K562 (cell line): ENCODE results near the gene PPP1R15A. TPM values are rescaled to one million over a fixed set of nuclear protein-coding genes. Genes with fewer than 3 reads are reported as not detected.
A peak's percentile ranks its signal among the peaks of the same experiment; 100 is the strongest.

Source experiments
- ATAC-seq: fragments of 200-7000 bp; cut with Tn5 transposase; 3 replicates; pipeline ENCODE4 v1.9.1; 2020; ENCODE audit warnings: moderate library complexity
- BruUV-seq: library from RNA; stranded (reverse); fragments of 400-500 nt; replicated peaks from 2 replicates; lab custom pipeline; 2021; lab: Mats Ljungman, UMichigan
- CTCF ChIA-PET: fragments of 300-600 bp; formaldehyde crosslinking; extraction: SDS; loops from one replicate; lab custom pipeline; 2021; ENCODE audit warnings: low intra/inter-chr PET ratio; lab: Yijun Ruan, JAX
- POLR2A ChIA-PET: fragments of 300-600, 350-650 bp; sonication (Branson Sonifier 250); formaldehyde crosslinking; extraction: SDS; loops from one replicate; lab custom pipeline; 2021; ENCODE audit warnings: antibody characterized with exemption, inconsistent platforms; lab: Yijun Ruan, JAX
- DNase-seq, 4 experiments: peaks; one replicate each; pipeline versions ENCODE4 v3.0.0 to v3.0.0-alpha.2; 2011 to 2018; ENCODE audit warnings: low spot score in 3 of 4, mixed read lengths in 3 of 4; ENCODE audit errors: extremely low read depth in 1 of 4
- FAIRE-seq: peaks from 2 replicates; lab custom pipeline; 2011; peaks lifted over from hg19 to GRCh38; lab: Jason Lieb, UNC
- H2AFZ ChIP-seq: 2 replicates; pipeline ENCODE4 v1.6.0; 2011; ENCODE audit warnings: low read depth, low read length, control low read depth, inconsistent platforms
- H3K27ac ChIP-seq: fragments of 200-600 bp; 3 replicates; pipeline ENCODE4 v1.8.0; 2011; ENCODE audit warnings: low read depth, mild to moderate bottlenecking, control low read depth, inconsistent platforms, low read length, moderate library complexity, mixed read lengths; ENCODE audit errors: extremely low read depth
- H3K27me3 ChIP-seq, 2 experiments: fragments of 300-600 bp in 1 of 2; 2 replicates in 1 of 2; 3 replicates in 1 of 2; pipeline versions ENCODE4 v1.6.0 to v1.8.0; 2011; ENCODE audit warnings: inconsistent platforms in 2 of 2, low read length in 2 of 2, mild to moderate bottlenecking in 1 of 2, mixed read lengths in 1 of 2, moderate library complexity in 1 of 2; ENCODE audit not compliant: control insufficient read depth in 2 of 2, insufficient read depth in 2 of 2
- H3K36me3 ChIP-seq: fragments of 300-600 bp; 3 replicates; pipeline ENCODE4 v1.8.0; 2011; ENCODE audit warnings: mild to moderate bottlenecking, low read length, inconsistent platforms; ENCODE audit not compliant: control insufficient read depth, insufficient read depth
- H3K4me1 ChIP-seq, 2 experiments: fragments of 200-600 bp in 1 of 2; replicated peaks in 1 of 2; 2 replicates in 1 of 2; 3 replicates in 1 of 2; pipeline versions ENCODE4 v1.5.1 to v1.8.0; 2011; ENCODE audit warnings: inconsistent platforms in 2 of 2, low read length in 2 of 2, mild to moderate bottlenecking in 1 of 2, mixed read lengths in 1 of 2, moderate library complexity in 1 of 2; ENCODE audit not compliant: control insufficient read depth in 2 of 2, insufficient read depth in 2 of 2
- H3K4me2 ChIP-seq: 2 replicates; pipeline ENCODE4 v1.6.1; 2011; ENCODE audit warnings: low read length, control low read depth, inconsistent platforms, mixed read lengths; ENCODE audit not compliant: insufficient read depth
- H3K4me3 ChIP-seq: fragments of 200-600 bp; sonication (generic), shearing (Covaris generic); 2 replicates; pipeline ENCODE4 v1.5.1; 2016; ENCODE audit warnings: control low read depth, inconsistent platforms
- H3K79me2 ChIP-seq: fragments of 200-600 bp; 3 replicates; pipeline ENCODE4 v1.8.0; 2011; ENCODE audit warnings: low read length, inconsistent platforms; ENCODE audit not compliant: control insufficient read depth, insufficient read depth
- H3K9ac ChIP-seq, 2 experiments: 2 replicates each; pipeline versions ENCODE4 v1.6.0 to v1.6.1; 2011; ENCODE audit warnings: low read depth in 2 of 2, low read length in 2 of 2, control low read depth in 1 of 2, inconsistent platforms in 1 of 2, mild to moderate bottlenecking in 1 of 2, mixed read lengths in 1 of 2; ENCODE audit not compliant: insufficient read depth in 1 of 2
- H3K9me1 ChIP-seq: one replicate; pipeline ENCODE4 v1.6.0; 2011; ENCODE audit warnings: inconsistent platforms, mild to moderate bottlenecking, low read length, moderate library complexity; ENCODE audit not compliant: control insufficient read depth, insufficient read depth
- H3K9me3 ChIP-seq: replicated peaks from 2 replicates; pipeline ENCODE4 v1.5.1; 2011; ENCODE audit warnings: low read depth, low read length, inconsistent platforms; ENCODE audit not compliant: control insufficient read depth, insufficient read depth
- H4K20me1 ChIP-seq: replicated peaks from 2 replicates; pipeline ENCODE4 v1.6.1; 2011; ENCODE audit warnings: low read length, inconsistent platforms, mixed read lengths; ENCODE audit not compliant: control insufficient read depth, insufficient read depth
- GATAD2A ChIP-seq: fragments of 450-650 bp; IDR thresholded peaks from 2 replicates; pipeline ENCODE4 v1.6.1; 2017
- MECOM ChIP-seq: fragments of 250-450 bp; sonication (Bioruptor Pico); IDR thresholded peaks from 2 replicates; pipeline ENCODE4 v1.8.0; 2022; ENCODE audit warnings: inconsistent platforms
- MIER1 ChIP-seq: fragments of 450-650 bp; IDR thresholded peaks from 2 replicates; pipeline ENCODE4 v1.6.1; 2016; ENCODE audit warnings: antibody characterized with exemption, mild to moderate bottlenecking, low read depth
- NR2C2 ChIP-seq, 2 experiments: fragments of 200-800 bp in 1 of 2; sonication (Bioruptor generic) in 1 of 2; sonication (generic) in 1 of 2; formaldehyde crosslinking in 1 of 2; IDR thresholded peaks; 2 replicates each; pipeline versions ENCODE4 v1.6.1 to v1.8.0; 2016 to 2022; ENCODE audit warnings: mild to moderate bottlenecking in 1 of 2, missing compliant biosample characterization in 1 of 2, missing genetic modification characterization in 1 of 2, missing genetic modification reagents in 1 of 2
- SMARCA4 ChIP-seq: fragments of 450-650 bp; IDR thresholded peaks from 2 replicates; pipeline ENCODE4 v1.6.1; 2016
- SMARCE1 ChIP-seq: fragments of 450-650 bp; IDR thresholded peaks from 2 replicates; pipeline ENCODE4 v1.7.1; 2016; ENCODE audit warnings: mild to moderate bottlenecking
- SRSF7 ChIP-seq: fragments of 200-400 bp; formaldehyde crosslinking; optimal IDR thresholded peaks from 2 replicates; pipeline ENCODE3; 2017; ENCODE audit warnings: mild to moderate bottlenecking, low read depth, low read length
- ZKSCAN8 ChIP-seq: fragments of 200-800 bp; sonication (Bioruptor generic); IDR thresholded peaks from 2 replicates; pipeline ENCODE4 v1.6.1; 2016; ENCODE audit warnings: missing genetic modification characterization, missing compliant biosample characterization
- ZNF316 ChIP-seq: fragments of 450-650 bp; IDR thresholded peaks from 2 replicates; pipeline ENCODE4 v1.6.1; 2016
- ZNF75A ChIP-seq: fragments of 450-650 bp; formaldehyde crosslinking; IDR thresholded peaks from 2 replicates; pipeline ENCODE4 v1.4.0; 2020; ENCODE audit warnings: mild to moderate bottlenecking
- WGBS: fragments of 100-300 bp; shearing (Covaris generic); methylation state at CpG from one replicate; pipeline ENCODE4 v1.1.6; 2016; ENCODE audit warnings: low coverage, mixed read lengths; ENCODE audit not compliant: insufficient coverage; ENCODE audit errors: missing lambda C conversion rate; 5-methylcytosine and 5-hydroxymethylcytosine counted together
- in situ Hi-C: fragments of 300-500 bp; cut with MboI; formaldehyde crosslinking; loops from 4 replicates; pipeline ENCODE4 v1.15.0; 2018; ENCODE audit warnings: inconsistent platforms, mixed read lengths
- intact Hi-C: fragments of 100-400 bp; cut with micrococcal nuclease; formaldehyde crosslinking; loops from 2 replicates; pipeline ENCODE4 v1.14.2; 2022
- polyA plus RNA-seq, 8 experiments: library from polyadenylated mRNA; depleted of rRNA in 4 of 8; stranded (reverse) in 5 of 8; unstranded in 3 of 8; fragments of >200 nt; fragmentation: Nextera tagmentation in 2 of 8; fragmentation: Illumina TruSeq in 1 of 8; extraction: Ambion mirVana in 2 of 8; extraction: Trizol in 1 of 8; gene quantifications; 2 replicates each; pipeline versions ENCODE4 v1.2.1 to v1.2.3, GENCODE V29; 2011 to 2014; ENCODE audit warnings: inconsistent platforms in 1 of 8, missing spikeins in 1 of 8
- total RNA-seq, 7 experiments: library from RNA; depleted of rRNA in 6 of 7; stranded (reverse); fragments of >200 nt in 6 of 7; fragmentation: Illumina TruSeq in 2 of 7; extraction: Trizol in 2 of 7; gene quantifications; 2 replicates each; pipeline versions ENCODE4 v1.2.1 to v1.2.3, GENCODE V29; 2011 to 2021; ENCODE audit warnings: low replicate concordance in 1 of 7
- TF ChIP-seq, protein P1 (sequence below): fragments of 450-650 bp; IDR thresholded peaks from 2 replicates; pipeline ENCODE4 v1.6.1; 2017; ENCODE audit warnings: antibody characterized with exemption, mild to moderate bottlenecking
- TF ChIP-seq, protein P2 (sequence below): fragments of 250-450 bp; sonication (Bioruptor Pico); IDR thresholded peaks from 2 replicates; pipeline ENCODE4 v1.5.0; 2021; ENCODE audit warnings: mild to moderate bottlenecking, borderline replicate concordance
- TF ChIP-seq, protein P3 (sequence below): IDR thresholded peaks from 2 replicates; pipeline ENCODE4 v1.6.1; 2012; ENCODE audit warnings: low read depth, low read length, improper control_type of control experiment, borderline replicate concordance

Gene PPP1R15A
- total and polyA plus RNA-seq, 9 of the 15 experiments (the other 6 are each of a cell fraction or from before 2014, with no cell fraction given) = 0.42 to 73.7 (median 44.0) TPM

DNA sequence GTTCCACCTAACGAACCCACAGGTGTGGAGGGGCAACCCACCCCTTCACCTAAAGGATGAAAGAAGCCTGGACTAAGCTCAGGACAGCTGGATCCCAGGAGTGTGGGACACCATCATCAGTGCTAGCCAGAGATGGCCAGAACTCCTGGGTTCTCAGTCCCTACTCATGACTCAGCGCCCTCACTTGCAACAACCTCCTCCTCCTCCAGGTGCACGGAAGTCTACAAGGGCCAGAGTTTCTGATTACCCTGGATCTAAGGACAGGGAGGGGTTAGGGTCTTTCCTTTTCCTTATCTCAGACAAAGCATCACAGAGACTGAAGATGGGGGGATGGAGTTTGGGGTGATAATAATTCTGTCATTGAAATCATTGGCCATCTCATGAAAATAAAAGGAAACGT is 18.3 kb downstream of the PPP1R15A start:
- 7% methylated on average over 4 of the region's 4 CpGs for WGBS
- H3K9me3 ChIP-seq = no peaks in the 10 kb centered on the region
- ATAC-seq = peak; percentile 45
- H3K4me3 ChIP-seq = no peak overlapping the region
- H3K36me3 ChIP-seq = no peaks in the 10 kb centered on the region
- no peaks in the 10 kb centered on the region for H4K20me1 ChIP-seq
- H3K79me2 ChIP-seq = no peaks in the 10 kb centered on the region
- H3K9ac ChIP-seq = peak overlapping the region in 1 of 2 experiments; percentile 81; a peak in 2 of 4 replicates
- BruUV-seq = no TSS peak
- no peaks in the 10 kb centered on the region for H3K9me1 ChIP-seq
- peaks cover 34 to 61% of the 10 kb centered on the region in 2 experiments for H3K4me1 ChIP-seq
- CTCF ChIA-PET = no interaction called here
- intact Hi-C loops (no loop called here), in situ Hi-C loops (no loop called here)
- H3K27ac ChIP-seq = peak overlapping the region; percentile 5; the same call in 1 of the 3 replicates
- DNase-seq = peak in 2 of 4 experiments; percentile 16 to 64
- no peak for FAIRE-seq
- H3K4me2 ChIP-seq = peak overlapping the region; percentile 23; the same call in 1 of the 2 replicates
- no peak overlapping the region for H2AFZ ChIP-seq
- no peaks in the 10 kb centered on the region for H3K27me3 ChIP-seq
- POLR2A ChIA-PET = no interaction called here
- TF ChIP-seq ZNF316 = peak; percentile 68
- TF ChIP-seq SMARCA4 = peak; percentile 48; the same call in 1 of the 2 replicates
- no peak for TF ChIP-seq ZNF75A
- TF ChIP-seq MIER1 = no peak
- no peak for TF ChIP-seq ZKSCAN8 (CRISPR knock-in tag)
- TF ChIP-seq, protein P1, sequence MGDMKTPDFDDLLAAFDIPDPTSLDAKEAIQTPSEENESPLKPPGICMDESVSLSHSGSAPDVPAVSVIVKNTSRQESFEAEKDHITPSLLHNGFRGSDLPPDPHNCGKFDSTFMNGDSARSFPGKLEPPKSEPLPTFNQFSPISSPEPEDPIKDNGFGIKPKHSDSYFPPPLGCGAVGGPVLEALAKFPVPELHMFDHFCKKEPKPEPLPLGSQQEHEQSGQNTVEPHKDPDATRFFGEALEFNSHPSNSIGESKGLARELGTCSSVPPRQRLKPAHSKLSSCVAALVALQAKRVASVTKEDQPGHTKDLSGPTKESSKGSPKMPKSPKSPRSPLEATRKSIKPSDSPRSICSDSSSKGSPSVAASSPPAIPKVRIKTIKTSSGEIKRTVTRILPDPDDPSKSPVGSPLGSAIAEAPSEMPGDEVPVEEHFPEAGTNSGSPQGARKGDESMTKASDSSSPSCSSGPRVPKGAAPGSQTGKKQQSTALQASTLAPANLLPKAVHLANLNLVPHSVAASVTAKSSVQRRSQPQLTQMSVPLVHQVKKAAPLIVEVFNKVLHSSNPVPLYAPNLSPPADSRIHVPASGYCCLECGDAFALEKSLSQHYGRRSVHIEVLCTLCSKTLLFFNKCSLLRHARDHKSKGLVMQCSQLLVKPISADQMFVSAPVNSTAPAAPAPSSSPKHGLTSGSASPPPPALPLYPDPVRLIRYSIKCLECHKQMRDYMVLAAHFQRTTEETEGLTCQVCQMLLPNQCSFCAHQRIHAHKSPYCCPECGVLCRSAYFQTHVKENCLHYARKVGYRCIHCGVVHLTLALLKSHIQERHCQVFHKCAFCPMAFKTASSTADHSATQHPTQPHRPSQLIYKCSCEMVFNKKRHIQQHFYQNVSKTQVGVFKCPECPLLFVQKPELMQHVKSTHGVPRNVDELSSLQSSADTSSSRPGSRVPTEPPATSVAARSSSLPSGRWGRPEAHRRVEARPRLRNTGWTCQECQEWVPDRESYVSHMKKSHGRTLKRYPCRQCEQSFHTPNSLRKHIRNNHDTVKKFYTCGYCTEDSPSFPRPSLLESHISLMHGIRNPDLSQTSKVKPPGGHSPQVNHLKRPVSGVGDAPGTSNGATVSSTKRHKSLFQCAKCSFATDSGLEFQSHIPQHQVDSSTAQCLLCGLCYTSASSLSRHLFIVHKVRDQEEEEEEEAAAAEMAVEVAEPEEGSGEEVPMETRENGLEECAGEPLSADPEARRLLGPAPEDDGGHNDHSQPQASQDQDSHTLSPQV = peak; percentile 25; the same call in 1 of the 2 replicates
- TF ChIP-seq SMARCE1 = peak; percentile 53; the same call in 1 of the 2 replicates
- TF ChIP-seq NR2C2 (CRISPR knock-in tag; IDR thresholded peaks at IDR 0.05) = no peak
- no peak for TF ChIP-seq NR2C2 (tag; IDR thresholded peaks at IDR 0.05)
- no peak for TF ChIP-seq MECOM (CRISPR knock-in tag)
- no peak for TF ChIP-seq SRSF7
- TF ChIP-seq, protein P2, sequence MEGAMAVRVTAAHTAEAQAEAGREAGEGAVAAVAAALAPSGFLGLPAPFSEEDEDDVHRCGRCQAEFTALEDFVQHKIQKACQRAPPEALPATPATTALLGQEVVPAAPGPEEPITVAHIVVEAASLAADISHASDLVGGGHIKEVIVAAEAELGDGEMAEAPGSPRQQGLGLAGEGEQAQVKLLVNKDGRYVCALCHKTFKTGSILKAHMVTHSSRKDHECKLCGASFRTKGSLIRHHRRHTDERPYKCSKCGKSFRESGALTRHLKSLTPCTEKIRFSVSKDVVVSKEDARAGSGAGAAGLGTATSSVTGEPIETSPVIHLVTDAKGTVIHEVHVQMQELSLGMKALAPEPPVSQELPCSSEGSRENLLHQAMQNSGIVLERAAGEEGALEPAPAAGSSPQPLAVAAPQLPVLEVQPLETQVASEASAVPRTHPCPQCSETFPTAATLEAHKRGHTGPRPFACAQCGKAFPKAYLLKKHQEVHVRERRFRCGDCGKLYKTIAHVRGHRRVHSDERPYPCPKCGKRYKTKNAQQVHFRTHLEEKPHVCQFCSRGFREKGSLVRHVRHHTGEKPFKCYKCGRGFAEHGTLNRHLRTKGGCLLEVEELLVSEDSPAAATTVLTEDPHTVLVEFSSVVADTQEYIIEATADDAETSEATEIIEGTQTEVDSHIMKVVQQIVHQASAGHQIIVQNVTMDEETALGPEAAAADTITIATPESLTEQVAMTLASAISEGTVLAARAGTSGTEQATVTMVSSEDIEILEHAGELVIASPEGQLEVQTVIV = no peak
- TF ChIP-seq GATAD2A = 0 out of 2 replicates have a peak, but pooled peaks have one; percentile 53
- TF ChIP-seq, protein P3, sequence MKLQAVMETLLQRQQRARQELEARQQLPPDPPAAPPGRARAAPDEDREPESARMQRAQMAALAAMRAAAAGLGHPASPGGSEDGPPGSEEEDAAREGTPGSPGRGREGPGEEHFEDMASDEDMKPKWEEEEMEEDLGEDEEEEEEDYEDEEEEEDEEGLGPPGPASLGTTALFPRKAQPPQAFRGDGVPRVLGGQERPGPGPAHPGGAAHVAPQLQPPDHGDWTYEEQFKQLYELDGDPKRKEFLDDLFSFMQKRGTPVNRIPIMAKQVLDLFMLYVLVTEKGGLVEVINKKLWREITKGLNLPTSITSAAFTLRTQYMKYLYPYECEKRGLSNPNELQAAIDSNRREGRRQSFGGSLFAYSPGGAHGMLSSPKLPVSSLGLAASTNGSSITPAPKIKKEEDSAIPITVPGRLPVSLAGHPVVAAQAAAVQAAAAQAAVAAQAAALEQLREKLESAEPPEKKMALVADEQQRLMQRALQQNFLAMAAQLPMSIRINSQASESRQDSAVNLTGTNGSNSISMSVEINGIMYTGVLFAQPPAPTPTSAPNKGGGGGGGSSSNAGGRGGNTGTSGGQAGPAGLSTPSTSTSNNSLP = no peak
